Measurements from ENCODE around the gene IGLL5.
"Not testable (repeated sequence)": the region's sequence is repeated elsewhere in the genome, so short reads cannot be mapped to it uniquely, and the experiment has no call there.

The IGLL5 gene

DNA sequence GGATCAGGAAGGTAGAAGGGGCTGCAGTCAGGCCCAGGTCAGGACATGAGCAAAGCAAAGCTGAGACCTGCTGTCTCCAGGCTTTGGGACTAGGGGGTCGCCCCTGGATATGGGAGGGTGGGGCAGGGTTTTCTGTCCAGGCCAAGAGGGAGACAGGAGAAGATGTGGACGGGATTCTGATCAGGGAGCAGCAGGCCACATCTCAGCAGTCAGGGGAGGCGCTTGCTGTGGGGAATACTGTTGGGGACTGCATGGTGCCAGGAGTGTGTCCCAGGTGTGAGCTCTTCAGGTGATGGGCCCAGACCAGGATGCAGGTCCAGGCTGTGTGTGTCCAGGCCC is 29.3 kb downstream of the IGLL5 start:
- no peak for DNase-seq

DNA sequence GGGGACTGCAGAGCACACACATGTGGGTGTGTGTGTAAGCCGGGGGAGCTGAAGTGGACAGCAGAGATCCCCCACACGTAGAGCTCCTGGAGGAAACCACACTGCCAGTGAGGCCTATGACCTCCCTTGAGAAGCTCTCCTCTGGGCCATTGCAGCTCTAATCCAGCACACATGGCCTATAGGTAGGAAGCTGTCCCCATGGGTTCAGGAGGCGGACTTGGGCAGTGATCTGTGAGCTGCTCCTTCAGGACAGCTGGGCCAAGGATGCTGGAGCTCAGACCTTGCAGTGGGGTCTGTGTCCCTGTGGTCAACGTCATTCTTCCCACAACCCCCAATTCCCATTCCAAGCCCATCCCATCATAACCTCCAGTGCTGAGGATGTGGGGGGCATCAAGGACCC is 29.8 kb downstream of the IGLL5 start:
- DNase-seq: no peak

DNA sequence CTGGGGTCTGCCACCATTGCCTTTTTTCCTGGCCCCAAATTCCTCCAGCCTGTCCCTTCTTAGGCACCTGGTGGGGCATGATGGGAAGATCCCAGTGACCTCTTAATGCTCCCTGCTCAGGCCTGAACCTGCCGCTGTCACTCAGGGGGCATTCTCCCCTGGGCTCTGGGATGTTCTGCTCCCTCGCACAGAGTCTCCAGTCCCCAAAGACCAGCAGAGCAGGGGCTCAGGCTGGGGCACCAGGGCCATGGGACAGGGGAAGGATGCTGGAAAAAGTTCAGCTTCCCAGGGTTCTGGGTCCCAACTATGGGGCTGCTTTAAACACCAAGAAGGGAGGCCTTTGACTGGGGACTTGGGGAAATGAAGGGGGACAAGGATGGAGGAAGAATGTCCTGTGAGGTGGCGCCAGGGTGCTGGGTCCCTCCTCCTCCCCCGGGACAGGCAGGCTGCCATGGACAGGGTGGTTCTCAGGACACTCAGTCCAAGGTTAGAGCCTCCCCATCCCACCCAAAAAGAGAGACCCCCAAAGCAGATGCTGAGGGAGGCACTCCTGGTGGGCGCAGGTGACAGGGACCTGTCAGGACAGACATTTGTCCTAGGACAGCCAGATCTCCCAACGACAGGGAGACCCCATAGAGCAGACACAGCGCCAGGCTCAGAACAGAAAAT is 30.8 kb downstream of the IGLL5 start:
- no peak for DNase-seq

DNA sequence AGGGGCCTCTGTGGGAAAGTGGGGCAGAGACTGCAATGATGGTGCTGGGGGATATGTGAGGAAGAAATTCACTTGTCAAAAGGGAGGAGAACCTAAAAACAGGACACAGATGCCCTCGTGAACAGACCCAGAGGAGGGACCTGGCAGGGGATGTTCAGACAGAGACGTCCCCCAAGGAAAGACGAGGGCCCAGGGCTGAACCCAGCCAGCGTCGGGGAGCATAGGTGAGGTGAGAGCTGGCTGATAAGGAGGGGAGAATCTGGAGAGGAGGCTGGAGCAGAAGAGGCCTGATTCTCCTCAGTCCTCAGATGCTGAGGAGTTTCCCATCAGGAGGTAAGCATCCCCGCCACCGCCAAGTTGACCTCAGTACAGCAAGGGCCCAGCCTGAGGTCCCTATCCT is 31.4 kb downstream of the IGLL5 start:
- DNase-seq: no peak

DNA sequence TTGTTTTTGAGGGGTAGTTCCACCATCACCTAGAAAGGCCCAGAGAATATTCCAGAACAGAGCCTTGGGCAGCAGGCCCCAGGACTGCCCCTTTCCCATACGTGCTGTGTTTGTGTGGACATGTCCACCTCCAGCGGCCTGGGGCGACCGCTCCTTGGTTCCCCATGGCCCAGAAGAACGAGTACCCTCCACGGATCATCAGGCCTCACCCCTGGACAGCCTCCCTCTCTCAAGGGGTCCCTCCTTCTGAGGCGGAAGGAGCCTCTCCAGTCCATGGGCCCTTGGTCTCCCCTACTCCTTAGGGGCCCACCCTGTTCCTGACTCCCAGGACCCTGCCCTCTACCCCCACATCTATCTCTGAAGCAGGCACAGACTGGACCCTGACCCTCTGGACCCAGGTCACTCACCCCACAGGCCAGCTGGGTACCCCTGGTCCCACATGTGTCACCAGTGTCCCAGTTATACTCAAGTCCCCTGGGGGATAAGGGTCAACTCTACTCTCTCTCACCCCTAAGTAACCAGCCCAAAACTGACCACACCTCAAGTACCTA is 32.6 kb downstream of the IGLL5 start:
- DNase-seq: no peak

DNA sequence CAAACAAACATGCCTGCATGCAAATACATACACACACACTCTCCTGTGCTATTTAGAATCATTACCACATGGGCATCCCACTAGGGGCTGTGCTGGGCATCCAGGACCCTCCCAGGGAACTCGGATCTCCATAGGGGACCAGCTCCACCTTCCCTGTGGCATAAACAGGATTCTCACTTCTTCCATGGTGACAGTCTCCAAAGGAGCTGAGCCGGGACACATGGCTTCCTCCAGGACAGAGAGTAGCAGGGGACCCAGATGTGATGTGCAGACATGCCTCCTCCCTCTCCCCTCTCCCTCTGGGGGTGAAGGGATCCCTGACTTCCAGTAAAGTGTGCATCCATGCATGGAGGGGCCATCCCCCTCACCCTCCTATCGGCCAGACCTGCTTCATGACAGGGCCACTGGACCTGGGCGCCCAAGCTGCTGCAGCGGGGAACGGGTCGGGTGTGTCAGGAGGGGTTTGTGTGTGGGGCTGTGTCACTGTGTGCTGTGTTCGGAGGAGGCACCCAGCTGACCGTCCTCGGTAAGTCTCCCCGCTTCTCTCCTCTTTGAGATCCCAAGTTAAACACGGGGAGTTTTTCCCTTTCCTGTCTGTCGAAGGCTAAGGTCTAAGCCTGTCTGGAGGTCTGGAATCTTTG is 33.4 kb downstream of the IGLL5 start:
- no peak for DNase-seq

DNA sequence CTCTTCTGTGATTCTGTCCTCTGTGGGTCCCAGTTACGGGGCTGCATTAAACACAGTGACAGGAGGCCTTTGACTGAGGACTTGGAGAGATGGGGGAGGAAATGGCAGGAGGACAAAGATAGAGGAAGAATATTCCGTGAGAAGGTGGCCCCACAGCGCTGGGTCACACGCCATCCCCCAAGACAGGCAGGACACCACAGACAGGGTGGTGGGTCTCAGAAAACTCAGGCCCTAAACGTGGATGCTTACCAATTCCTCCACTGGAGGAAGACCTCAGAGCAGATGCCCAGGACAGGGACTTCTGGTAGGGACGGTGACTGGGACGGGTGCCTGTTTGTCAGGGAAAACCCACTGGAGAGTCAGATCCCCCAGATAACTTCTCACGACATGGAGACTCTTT is 34.0 kb downstream of the IGLL5 start:
- DNase-seq: no peak

DNA sequence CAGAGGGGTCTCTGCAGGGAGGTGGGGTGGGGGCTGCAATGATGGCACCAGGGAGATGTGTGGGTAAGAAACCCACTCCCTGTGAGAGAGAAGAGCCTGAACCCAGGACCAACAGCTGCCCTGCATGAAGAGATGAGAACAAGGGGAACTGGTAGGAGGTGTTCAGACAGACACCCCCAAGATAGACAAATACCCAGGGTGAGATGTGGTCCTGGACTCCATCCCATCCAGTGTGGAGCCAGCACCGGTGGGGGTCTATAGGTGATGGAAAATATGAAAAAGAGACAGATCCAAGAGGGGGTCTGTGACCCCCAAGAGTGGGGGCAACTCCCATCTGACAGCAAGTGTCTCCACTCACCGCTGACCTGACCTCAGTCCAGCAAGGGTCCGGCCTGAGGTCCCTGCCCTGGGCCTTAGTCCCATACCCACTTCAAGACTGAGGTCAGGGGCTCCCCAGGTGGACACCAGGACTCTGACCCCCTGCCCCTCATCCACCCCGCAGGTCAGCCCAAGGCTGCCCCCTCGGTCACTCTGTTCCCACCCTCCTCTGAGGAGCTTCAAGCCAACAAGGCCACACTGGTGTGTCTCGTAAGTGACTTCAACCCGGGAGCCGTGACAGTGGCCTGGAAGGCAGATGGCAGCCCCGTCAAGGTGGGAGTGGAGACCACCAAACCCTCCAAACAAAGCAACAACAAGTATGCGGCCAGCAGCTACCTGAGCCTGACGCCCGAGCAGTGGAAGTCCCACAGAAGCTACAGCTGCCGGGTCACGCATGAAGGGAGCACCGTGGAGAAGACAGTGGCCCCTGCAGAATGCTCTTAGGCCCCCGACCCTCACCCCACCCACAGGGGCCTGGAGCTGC is 34.7 kb downstream of the IGLL5 start:
- not testable (repeated sequence) for DNase-seq

DNA sequence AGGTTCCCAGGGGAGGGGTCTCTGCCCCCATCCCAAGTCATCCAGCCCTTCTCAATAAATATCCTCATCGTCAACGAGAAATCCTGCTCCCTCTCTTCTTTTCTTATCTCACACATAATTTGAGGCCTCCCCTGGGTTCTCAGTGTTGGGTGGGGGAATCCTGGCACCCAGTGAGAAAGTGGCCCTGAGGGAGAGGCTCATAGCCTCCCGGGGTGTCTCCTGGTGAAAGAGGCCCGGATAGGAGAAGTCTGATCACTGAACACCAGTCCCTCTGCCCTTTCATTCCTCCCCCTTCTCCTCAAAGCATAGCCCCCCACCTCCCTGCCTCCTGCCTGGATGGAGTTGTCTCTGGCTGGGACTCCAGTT is 35.3 kb downstream of the IGLL5 start:
- no peak for DNase-seq

DNA sequence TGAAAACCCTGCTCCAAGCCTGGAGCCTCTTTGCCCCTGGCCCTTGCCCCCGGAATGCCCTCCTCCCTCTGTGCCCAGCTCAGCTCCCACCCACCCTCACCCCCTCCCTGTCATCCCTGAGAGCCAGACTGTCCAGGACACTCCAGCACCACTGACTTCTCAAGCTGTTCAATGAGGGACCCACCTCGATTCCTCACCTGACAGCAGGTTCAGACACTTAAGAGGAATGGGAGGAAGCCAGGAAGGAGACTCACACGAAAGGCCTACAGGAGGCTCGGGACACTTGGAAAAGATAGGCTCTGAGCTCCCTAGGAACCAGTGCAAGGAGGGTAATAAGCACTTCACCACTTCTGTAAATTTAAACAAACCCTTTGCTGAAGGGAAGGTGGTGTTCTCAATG is 35.8 kb downstream of the IGLL5 start:
- no peak for DNase-seq

DNA sequence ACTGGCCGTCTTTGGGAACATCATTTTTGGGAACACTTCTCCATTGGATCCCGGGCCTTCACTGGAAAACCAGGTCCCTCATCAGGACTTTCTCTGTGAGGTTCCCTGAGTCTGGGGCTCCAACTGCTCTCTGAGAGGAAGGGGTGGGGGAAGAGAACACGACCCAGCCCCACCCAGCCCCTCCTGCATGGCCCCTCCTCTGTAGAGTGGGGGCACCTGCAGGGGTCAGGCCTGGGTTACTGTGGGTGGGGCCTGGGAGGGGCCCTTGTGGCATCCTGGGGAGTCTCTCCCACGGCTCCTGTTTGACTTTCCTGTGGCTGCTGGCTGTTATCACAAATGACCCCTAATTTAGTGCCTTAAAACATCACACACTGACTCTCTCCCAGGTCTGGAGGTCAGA is 36.3 kb downstream of the IGLL5 start:
- DNase-seq: no peak

DNA sequence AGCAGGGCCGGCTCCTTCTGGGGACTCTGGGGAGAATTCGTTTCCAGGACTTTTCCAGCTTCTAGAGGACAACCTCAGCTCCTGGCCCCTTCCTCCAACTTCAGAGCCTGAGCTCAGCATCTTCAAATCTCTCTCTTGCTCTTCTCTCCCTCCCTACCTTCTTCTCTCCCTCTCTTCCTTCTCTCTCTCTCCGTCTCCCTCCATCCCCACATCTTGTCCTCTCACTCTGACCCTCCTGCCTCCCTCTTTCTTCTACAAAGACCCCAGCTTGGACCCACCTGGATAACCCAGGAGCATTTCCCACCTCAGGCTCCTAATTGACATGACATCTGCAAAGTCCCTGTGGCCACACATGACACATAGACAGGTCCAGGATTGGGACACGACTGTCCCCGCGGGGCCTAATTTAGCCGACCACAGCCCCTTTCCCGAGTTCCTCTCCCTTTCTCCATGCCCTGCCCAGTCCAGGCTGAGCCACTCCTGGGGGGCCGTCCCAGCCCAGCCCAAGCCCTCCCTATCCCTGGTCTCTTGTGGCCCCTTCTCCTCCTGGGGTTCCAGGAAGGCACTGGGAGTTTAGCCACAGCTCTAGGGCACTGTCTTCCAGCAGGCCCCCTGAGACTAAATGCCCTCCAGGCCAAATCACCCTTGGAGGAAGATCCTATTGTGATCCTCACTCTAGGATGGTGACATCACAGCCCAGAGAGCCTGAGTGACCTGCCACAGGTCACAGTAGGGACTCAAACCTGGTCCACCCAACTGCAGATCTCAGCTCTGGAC is 36.9 kb downstream of the IGLL5 start:
- DNase-seq: no peak

DNA sequence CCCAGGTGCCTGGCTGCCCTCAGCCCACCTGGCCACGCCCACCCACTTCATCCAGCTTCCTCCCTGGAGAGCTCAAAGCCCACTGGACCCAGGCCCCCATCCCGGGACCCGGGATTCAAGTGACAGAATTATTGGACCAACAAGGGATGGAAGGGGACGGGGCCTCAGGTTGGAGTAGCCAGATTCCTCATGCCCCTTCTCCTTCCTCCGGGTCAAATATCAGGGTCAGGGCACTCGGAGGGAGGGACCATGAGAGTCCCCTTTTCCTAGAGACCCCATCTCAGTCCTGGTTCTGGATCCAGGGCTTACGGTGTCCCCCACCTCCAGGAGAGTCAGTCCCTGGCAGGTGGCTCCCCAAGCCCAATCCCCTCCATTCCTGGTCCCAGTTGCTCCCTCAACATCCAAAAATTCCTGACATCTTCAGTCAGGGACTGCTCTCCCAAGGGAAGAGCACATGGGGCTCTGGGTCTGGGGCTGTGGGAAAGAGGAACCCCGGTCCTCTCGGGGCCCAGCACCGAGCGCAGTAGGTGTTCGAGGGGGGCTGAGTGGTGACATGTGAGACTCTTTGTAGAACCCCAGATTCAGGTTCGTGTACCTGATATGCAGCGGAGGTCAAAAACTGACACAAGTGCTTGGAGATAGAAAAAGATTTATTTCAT is 37.7 kb downstream of the IGLL5 start:
- no peak for DNase-seq

DNA sequence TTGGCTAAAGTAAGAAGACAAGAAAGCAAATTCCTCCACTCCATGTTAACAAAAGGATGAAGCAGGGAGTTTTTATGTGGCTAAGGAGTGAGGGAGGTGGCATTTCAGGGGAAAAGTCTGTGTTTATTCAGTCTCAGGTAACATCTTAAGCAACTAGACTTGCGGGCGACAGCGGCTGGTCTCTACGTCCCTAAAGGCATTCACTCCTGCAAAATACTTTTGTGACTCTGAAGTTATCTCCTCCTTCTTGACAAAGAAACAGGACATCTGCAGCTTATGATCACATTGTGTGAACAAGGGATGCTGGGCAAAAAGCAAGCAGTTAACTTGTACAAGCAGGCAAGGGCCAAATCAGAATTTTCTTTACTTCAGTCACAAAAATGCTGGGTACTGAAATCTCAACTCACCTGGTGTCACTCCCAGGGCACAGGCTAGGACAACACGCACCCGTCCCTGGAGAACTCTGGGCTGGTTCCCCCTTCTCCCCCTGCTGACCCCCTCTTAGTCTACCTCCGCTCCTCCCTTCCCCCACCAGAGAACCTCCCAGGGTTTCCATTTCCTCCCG is 38.3 kb downstream of the IGLL5 start:
- DNase-seq: no peak

DNA sequence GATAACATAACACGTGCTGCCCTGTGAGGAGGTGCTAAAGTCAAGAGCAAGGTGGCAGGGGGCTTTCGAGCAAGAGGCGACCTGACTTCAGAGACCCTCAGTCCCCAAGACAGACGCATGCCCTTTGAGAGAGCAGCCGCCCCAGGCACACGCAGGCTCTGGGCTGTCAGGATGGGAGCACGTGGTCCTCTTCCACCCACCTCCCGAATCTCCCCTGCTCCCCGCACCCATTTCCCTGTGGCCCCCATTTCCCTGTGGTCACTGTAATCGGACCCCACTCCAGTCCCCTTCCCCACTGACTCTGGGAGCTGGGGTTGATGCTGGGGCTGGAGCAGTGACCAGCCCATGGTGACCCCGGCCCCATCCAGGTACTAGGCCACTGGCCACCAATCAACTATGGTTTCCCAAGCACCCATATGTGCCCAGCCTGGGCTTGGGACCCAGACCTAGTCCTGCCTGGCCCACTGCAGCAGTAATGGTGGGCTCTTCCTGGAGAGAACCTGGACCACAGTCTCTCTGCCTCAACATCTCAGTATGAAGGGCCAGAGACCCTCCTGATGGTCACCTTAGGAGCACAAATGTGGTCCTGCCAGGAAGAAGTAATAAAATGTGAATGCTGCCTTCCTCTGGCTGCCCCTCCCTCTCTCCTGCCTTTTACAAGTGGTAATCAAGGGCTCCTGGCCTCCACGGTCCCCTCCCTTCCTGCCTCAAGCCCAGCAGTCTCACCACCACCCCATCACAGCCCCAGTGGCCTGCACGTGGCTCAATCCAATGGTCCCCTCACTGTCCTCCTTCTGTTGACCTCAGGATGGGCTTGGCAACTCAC is 39.0 kb downstream of the IGLL5 start:
- DNase-seq: no peak

DNA sequence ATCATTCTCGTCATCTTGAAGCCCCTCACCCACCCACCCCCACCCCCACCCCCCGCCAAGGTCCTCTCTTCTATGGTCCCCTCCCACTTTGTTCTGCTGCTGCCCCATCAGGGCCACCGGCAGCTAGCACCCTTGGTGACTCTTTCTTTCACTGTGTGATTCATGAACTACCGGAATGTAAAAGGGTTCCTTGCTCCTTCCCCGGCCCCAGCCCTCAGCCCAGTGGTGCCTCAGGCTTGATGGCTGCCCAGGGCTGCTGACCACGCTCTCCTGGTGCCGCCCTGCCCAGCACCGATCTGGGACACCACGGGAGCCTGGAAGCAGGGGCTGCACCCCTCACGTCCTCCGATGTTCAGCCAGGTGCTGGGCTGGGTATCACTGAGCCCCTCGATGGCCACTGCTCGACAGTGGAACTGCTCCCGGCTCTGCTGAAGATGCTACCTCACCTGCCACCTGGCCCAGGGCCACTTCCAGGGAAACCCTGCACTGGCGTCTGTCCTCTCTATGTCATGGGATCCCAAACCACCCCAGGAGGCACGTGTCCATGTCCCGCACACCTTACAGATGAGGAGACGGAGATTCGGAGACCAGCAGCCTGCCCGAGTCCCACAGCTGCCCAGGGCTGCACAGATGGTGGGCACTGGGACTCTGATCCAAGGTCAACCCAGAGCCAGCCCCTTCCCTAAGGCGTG is 39.7 kb downstream of the IGLL5 start:
- DNase-seq: no peak

DNA sequence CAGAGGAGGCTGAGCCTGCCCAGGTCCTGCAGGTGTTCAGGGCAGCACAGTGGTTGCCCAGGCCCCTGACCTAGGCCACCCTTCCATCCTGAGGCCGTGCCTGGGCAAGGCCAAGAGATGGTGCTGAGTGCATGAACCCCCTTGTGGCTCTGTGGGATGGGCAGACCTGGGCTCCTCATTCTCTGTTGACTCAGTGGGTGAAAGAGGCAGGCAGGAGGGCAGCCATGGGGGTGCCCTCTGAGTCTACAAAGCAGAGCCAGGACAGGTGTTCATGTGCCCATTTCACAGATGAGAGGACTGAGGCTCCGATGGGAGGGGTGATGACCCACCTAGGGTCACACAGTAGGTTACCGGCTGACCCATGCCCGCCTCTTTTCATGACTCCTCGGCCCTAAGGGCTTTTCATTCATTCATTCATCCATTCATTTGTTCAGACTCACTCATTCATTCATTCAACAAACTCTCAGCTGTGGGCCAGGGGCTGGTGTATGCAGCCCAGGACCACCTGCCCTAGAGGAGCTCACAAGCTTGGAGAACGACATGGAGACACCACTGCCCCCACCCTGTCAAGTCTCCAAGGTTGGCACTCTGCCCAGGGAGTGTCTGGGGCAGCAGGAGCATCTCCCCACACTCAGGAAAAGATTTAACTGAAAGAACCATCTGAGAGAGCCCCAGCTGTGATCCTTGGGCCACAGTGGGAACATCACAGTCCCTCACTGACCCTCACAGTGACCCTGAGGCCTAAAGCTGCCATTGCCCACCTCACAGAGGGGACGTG is 40.5 kb downstream of the IGLL5 start:
- no peak for DNase-seq

DNA sequence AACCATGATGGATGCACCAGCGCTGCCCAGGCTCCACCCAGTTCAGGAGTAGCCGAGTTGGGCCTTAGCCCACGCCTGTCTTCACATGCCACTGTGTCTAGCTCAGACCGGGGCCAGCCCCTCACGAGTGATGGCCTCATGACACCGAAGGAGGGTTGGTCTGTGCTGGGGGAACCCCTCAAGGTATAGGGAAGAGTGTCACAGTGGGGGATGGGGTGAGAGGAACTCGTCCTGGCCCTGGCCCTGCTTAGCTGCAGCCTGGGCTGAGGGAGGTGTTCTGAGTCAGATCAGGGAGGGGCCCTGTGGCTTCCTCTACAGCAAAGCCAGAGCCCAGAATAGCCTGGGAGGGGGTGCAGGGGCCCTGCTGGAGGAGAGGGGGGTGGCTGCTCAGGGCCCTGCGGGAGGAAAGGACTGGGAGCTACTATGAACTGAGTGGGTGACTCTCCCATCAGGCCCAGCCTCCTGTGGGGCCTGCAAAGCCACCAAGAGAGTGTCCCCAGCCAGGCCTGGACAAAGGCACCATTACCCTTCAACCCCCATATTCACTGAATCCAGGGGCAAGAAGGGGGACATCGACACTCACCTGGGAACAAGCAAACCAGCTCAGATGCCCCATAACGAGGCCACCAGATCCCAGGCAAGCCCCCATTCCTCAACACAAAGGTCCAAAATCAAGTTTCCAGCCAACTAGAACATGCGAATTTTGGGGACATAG is 41.2 kb downstream of the IGLL5 start:
- DNase-seq: peak; percentile 73 to 93

Data from CD4-positive, alpha-beta T cell treated with Interferon alpha-2 for 1 hour (primary cell).